H1 (cell line): ENCODE measurements around the gene FXYD5. TPM values are rescaled to one million over a fixed set of nuclear protein-coding genes. Genes with fewer than 3 reads are reported as not detected.

Source experiments
- CTCF ChIA-PET: fragments of 300-600 bp; sonication (Branson Sonifier 250); formaldehyde crosslinking; loops from one replicate; lab custom pipeline; 2021; ENCODE audit not compliant: partially characterized antibody; lab: Charles Lee
- POLR2A ChIA-PET: fragments of 300-600 bp; sonication (Branson Sonifier 250); formaldehyde crosslinking; loops from one replicate; lab custom pipeline; 2021; ENCODE audit warnings: inconsistent platforms; ENCODE audit not compliant: partially characterized antibody; lab: Charles Lee
- DNase-seq, 2 experiments: peaks; one replicate each; pipeline versions ENCODE4 v3.0.0 to v3.0.0-alpha.2; 2010 to 2022; ENCODE audit warnings: low spot score in 2 of 2, low read depth in 1 of 2, mixed read lengths in 1 of 2
- FAIRE-seq: peaks from 2 replicates; lab custom pipeline; 2011; peaks lifted over from hg19 to GRCh38; lab: Jason Lieb, UNC
- H2AFZ ChIP-seq: 2 replicates; pipeline ENCODE4 v1.8.1; 2012; ENCODE audit warnings: low read length, inconsistent platforms
- H2AK5ac ChIP-seq: 2 replicates; pipeline ENCODE4 v1.6.1; 2013; ENCODE audit warnings: low read depth, low read length
- H2BK120ac ChIP-seq: replicated peaks from 2 replicates; pipeline ENCODE3; 2013; ENCODE audit warnings: low read depth, low read length, inconsistent platforms
- H2BK12ac ChIP-seq: 2 replicates; pipeline ENCODE4 v1.6.1; 2013; ENCODE audit warnings: low read depth, low read length
- H2BK15ac ChIP-seq: 2 replicates; pipeline ENCODE4 v1.6.1; 2013; ENCODE audit warnings: low read length
- H2BK20ac ChIP-seq: 2 replicates; pipeline ENCODE4 v1.6.1; 2013; ENCODE audit warnings: low read length
- H2BK5ac ChIP-seq: 2 replicates; pipeline ENCODE4 v1.6.1; 2013; ENCODE audit warnings: low read depth, low read length
- H3K14ac ChIP-seq: 2 replicates; pipeline ENCODE4 v1.6.1; 2013; ENCODE audit warnings: inconsistent platforms; ENCODE audit not compliant: insufficient read length
- H3K18ac ChIP-seq: 2 replicates; pipeline ENCODE4 v1.6.1; 2013; ENCODE audit warnings: low read length; ENCODE audit errors: extremely low read depth
- H3K23ac ChIP-seq: 2 replicates; pipeline ENCODE4 v1.6.1; 2013; ENCODE audit warnings: inconsistent platforms; ENCODE audit not compliant: insufficient read length
- H3K23me2 ChIP-seq: 2 replicates; pipeline ENCODE4 v1.6.1; 2013; ENCODE audit warnings: low read depth, low read length
- H3K27ac ChIP-seq: 2 replicates; pipeline ENCODE4 v1.6.1; 2011; ENCODE audit warnings: low read depth, low read length, inconsistent platforms
- H3K27me3 ChIP-seq, 4 experiments: replicated peaks in 1 of 4; 1 replicate in 1 of 4; 2 replicates in 3 of 4; pipeline versions ENCODE4 v1.6.1 to v1.8.1; 2011 to 2013; ENCODE audit warnings: low read length in 3 of 4, mild to moderate bottlenecking in 3 of 4, inconsistent platforms in 2 of 4, mixed read lengths in 2 of 4, moderate library complexity in 1 of 4; ENCODE audit not compliant: control insufficient read depth in 3 of 4, insufficient read depth in 3 of 4; ENCODE audit errors: extremely low read depth in 1 of 4
- H3K36me3 ChIP-seq, 4 experiments: 2 replicates each; pipeline versions ENCODE4 v1.6.1 to v1.8.1; 2011 to 2013; ENCODE audit warnings: mild to moderate bottlenecking in 4 of 4, low read length in 3 of 4, moderate library complexity in 2 of 4, control low read depth in 1 of 4, inconsistent platforms in 1 of 4; ENCODE audit not compliant: insufficient read depth in 4 of 4, control insufficient read depth in 2 of 4
- H3K4ac ChIP-seq: replicated peaks from 2 replicates; pipeline ENCODE3; 2013; ENCODE audit warnings: low read length, low read depth, mixed read lengths, inconsistent platforms; ENCODE audit not compliant: insufficient read length
- H3K4me1 ChIP-seq, 4 experiments: replicated peaks in 1 of 4; 1 replicate in 1 of 4; 2 replicates in 3 of 4; pipeline versions ENCODE4 v1.6.1 to v1.8.1; 2011 to 2013; ENCODE audit warnings: low read length in 3 of 4, inconsistent platforms in 2 of 4, mixed read lengths in 1 of 4; ENCODE audit not compliant: insufficient read depth in 4 of 4, control insufficient read depth in 3 of 4
- H3K4me2 ChIP-seq, 2 experiments: 2 replicates each; pipeline versions ENCODE4 v1.6.1 to v1.8.1; 2011 to 2013; ENCODE audit warnings: low read depth in 2 of 2, low read length in 2 of 2, control low read depth in 1 of 2, inconsistent platforms in 1 of 2, mild to moderate bottlenecking in 1 of 2; ENCODE audit not compliant: insufficient read depth in 1 of 2
- H3K4me3 ChIP-seq, 4 experiments: fragments of 200-600, 300-600 bp in 1 of 4; sonication (generic), shearing (Covaris generic), sonication (Bioruptor Twin) in 1 of 4; 2 replicates each; pipeline versions ENCODE4 v1.5.1 to v1.8.1; 2011 to 2016; ENCODE audit warnings: low read length in 4 of 4, low read depth in 3 of 4, control low read depth in 2 of 4, inconsistent platforms in 2 of 4, mild to moderate bottlenecking in 2 of 4, mixed read lengths in 1 of 4, moderate library complexity in 1 of 4; ENCODE audit not compliant: insufficient read depth in 2 of 4; ENCODE audit errors: extremely low read depth in 1 of 4
- H3K56ac ChIP-seq: replicated peaks from 2 replicates; pipeline ENCODE3; 2013; ENCODE audit warnings: low read depth, mild to moderate bottlenecking, mixed read lengths, low read length, inconsistent platforms; ENCODE audit not compliant: insufficient read length
- H3K79me1 ChIP-seq: 2 replicates; pipeline ENCODE4 v1.6.1; 2013; ENCODE audit warnings: low read depth, low read length, control low read depth
- H3K79me2 ChIP-seq, 2 experiments: 2 replicates each; pipeline versions ENCODE4 v1.6.1 to v1.8.1; 2012 to 2013; ENCODE audit warnings: low read length in 2 of 2, mild to moderate bottlenecking in 2 of 2, inconsistent platforms in 1 of 2; ENCODE audit not compliant: insufficient read depth in 2 of 2, control insufficient read depth in 1 of 2
- H3K9ac ChIP-seq, 4 experiments: replicated peaks in 1 of 4; 1 replicate in 1 of 4; 2 replicates in 3 of 4; pipeline versions ENCODE4 v1.6.1 to v1.8.1; 2011 to 2013; ENCODE audit warnings: low read depth in 3 of 4, low read length in 3 of 4, control low read depth in 2 of 4, mild to moderate bottlenecking in 2 of 4, moderate library complexity in 2 of 4, inconsistent platforms in 1 of 4; ENCODE audit errors: extremely low read depth in 1 of 4
- H3K9me3 ChIP-seq, 2 experiments: 2 replicates each; pipeline versions ENCODE4 v1.6.1 to v1.8.1; 2012 to 2013; ENCODE audit warnings: mild to moderate bottlenecking in 2 of 2, moderate library complexity in 2 of 2, control low read depth in 1 of 2, inconsistent platforms in 1 of 2, low read depth in 1 of 2, low read length in 1 of 2, mixed read lengths in 1 of 2; ENCODE audit not compliant: insufficient read depth in 2 of 2
- H4K20me1 ChIP-seq, 2 experiments: replicated peaks in 1 of 2; 2 replicates each; pipeline versions ENCODE3 to v1.8.1; 2011 to 2013; ENCODE audit warnings: inconsistent platforms in 2 of 2, low read length in 2 of 2, mild to moderate bottlenecking in 1 of 2; ENCODE audit not compliant: insufficient read depth in 2 of 2, control insufficient read depth in 1 of 2
- H4K5ac ChIP-seq: 2 replicates; pipeline ENCODE4 v1.6.1; 2013; ENCODE audit warnings: low read length, low read depth, mixed read lengths, inconsistent platforms; ENCODE audit not compliant: insufficient read length
- H4K8ac ChIP-seq: 2 replicates; pipeline ENCODE4 v1.8.0; 2013; ENCODE audit warnings: mild to moderate bottlenecking, moderate library complexity, low read length, inconsistent platforms; ENCODE audit not compliant: insufficient read depth; ENCODE audit errors: extremely low read depth
- H4K91ac ChIP-seq: replicated peaks from 2 replicates; pipeline ENCODE3; 2013; ENCODE audit warnings: low read length, mixed read lengths, inconsistent platforms; ENCODE audit not compliant: insufficient read length
- BCL11A ChIP-seq, 2 experiments: IDR thresholded peaks; one replicate each; pipeline ENCODE4 v1.6.1; 2011; ENCODE audit warnings: low read depth in 2 of 2, low read length in 2 of 2, mild to moderate bottlenecking in 2 of 2
- KDM4A ChIP-seq: IDR thresholded peaks from one replicate; pipeline ENCODE4 v1.7.1; 2012; ENCODE audit warnings: low read depth, mild to moderate bottlenecking, moderate library complexity, low read length, inconsistent platforms; ENCODE audit not compliant: severe bottlenecking
- TEAD4 ChIP-seq: IDR thresholded peaks from 2 replicates; pipeline ENCODE4 v1.6.1; 2012; ENCODE audit warnings: low read depth, low read length, inconsistent platforms, mixed read lengths
- WGBS, 2 experiments: shearing (Covaris generic) in 1 of 2; methylation state at CpG; one replicate each; pipeline versions ENCODE4 v1.1.6 to v1.1.7; 2013 to 2015; ENCODE audit warnings: low lambda C conversion rate in 2 of 2, mixed read lengths in 2 of 2, inconsistent platforms in 1 of 2, low coverage in 1 of 2, missing lambda C conversion rate in 1 of 2; ENCODE audit not compliant: insufficient replicate concordance in 2 of 2, insufficient coverage in 1 of 2, insufficient read length in 1 of 2; ENCODE audit errors: extremely low coverage in 1 of 2, missing lambda C conversion rate in 1 of 2; 5-methylcytosine and 5-hydroxymethylcytosine counted together
- polyA plus RNA-seq, 7 experiments: library from polyadenylated mRNA; depleted of rRNA in 3 of 7; stranded (reverse) in 5 of 7; unstranded in 2 of 7; fragments of >200 nt in 5 of 7; fragments of 200-250 nt in 2 of 7; gene quantifications; 1 replicate in 5 of 7; 2 replicates in 1 of 7; 4 replicates in 1 of 7; pipeline versions ENCODE4 v1.2.1 to v1.2.3, GENCODE V29; 2011 to 2013; ENCODE audit warnings: missing spikeins in 2 of 7, mixed read lengths in 2 of 7
- total RNA-seq: library from RNA; stranded (reverse); fragmentation: NEBNext Ultra II Directional; extraction: Animal tissue kit (Norgen Biotek cat#: 25700); gene quantifications from 2 replicates; pipeline ENCODE4 v1.2.1, GENCODE V29; 2021

Gene FXYD5
- total and polyA plus RNA-seq, 2 of the 8 experiments (the other 6 are each of a cell fraction or from before 2014, with no cell fraction given): 99.0 to 191 TPM

GRCh38 chr19:35179830-35180229, 25.3 kb downstream of the FXYD5 start:
- Histone ChIP-seq H2BK15ac (no peak overlapping the region), H4K8ac (no peak overlapping the region), H3K9me3 (no peaks in the 10 kb centered on the region), H3K79me1 (no peaks in the 10 kb centered on the region), H3K79me2 (no peaks in the 10 kb centered on the region), H4K91ac (no peak overlapping the region), H3K4me1 (no peaks in the 10 kb centered on the region), H2AFZ (no peak overlapping the region), H2AK5ac (no peak overlapping the region), H3K56ac (no peak overlapping the region), H4K5ac (no peak overlapping the region), H2BK5ac (no peak overlapping the region), H3K4ac (no peak overlapping the region), H3K4me2 (no peak overlapping the region), H2BK12ac (no peak overlapping the region), H3K9ac (no peak overlapping the region), H3K18ac (no peak overlapping the region), H4K20me1 (no peaks in the 10 kb centered on the region), H3K14ac (no peak overlapping the region), H3K36me3 (no peaks in the 10 kb centered on the region), H3K27me3 (no peaks in the 10 kb centered on the region; a peak in 1 of 7 replicates), H3K23ac (no peak overlapping the region), H3K23me2 (no peaks in the 10 kb centered on the region), H3K27ac (no peak overlapping the region), H3K4me3 (no peak overlapping the region), H2BK20ac (no peak overlapping the region), H2BK120ac (no peak overlapping the region)
- TF ChIP-seq BCL11A (IDR thresholded peaks at IDR 0.05; ENCODE audit: low read depth in 2 of 2, low read length in 2 of 2): no peak
- TF ChIP-seq TEAD4: no peak
- no peak for TF ChIP-seq KDM4A
- WGBS, 2 experiments: 91% methylated on average over 3 of the region's 3 CpGs; no CpG with 5 or more reads in 1 of the 2 experiments
- no peak for DNase-seq
- FAIRE-seq: no peak
- ChIA-PET CTCF (interaction anchor here (0.7 to 2.7 kb wide), 3 partner anchors 11 to 37 kb away, joined by 3 to 16 read pairs (median 4); no protein-coding TSS in a partner anchor), POLR2A (interaction anchor here (1.0 to 5.0 kb wide), 4 partner anchors 7 to 84 kb away, joined by 3 to 28 read pairs (median 4); no protein-coding TSS in a partner anchor)
